Measurements from ENCODE around the gene HLA-DOA.
A peak's percentile ranks its signal among the peaks of the same experiment; 100 is the strongest.

HLA-DOA gene

DNA sequence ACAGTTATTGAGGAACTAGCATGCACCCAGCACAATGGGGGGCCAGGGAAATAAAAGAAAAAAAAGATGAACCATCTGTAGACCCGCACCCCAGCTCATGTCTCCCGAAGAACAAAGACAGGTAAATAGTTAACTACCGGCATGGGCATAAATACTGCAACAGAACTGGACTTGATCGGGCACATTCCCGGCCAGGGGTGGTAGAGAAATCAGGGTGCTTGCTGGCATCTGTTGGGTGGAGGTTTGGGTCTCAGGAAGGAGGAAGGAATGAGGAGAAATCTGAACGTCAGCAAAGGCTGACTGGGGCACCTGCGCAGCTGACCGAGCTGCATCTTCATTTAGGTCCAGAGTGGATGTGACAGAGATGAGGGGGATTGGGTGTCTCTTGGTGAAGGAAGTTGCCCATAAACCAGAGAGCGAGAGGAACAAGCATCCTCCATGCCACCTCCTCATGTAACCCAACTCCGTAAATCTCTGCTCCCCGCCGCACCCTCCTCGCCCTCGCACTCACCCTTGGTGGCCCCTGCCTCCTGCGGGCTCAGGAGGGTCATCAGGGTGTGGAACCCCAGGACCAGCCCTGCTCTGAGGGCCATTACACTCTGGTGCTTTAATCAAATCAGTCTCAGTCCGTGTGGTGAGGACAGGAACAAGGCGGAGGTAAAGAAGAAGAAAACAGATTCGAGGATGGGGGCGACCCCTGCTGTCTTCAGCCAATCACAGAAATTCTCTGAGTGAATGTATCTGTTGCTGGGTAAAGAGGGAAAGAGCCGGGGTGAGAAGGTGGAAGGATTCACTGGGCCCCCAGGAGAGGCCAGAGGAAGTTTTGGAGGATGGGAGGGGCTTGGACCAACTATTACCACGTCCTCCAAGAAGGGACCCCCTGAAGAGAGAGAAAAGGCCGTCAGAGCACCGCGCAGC is at the start of gene HLA-DOA:
TSS of gene HLA-DOA (minus strand) at position 648 of the 918 bp plus-strand sequence.
- DNase-seq, result peak; percentile 37

DNA sequence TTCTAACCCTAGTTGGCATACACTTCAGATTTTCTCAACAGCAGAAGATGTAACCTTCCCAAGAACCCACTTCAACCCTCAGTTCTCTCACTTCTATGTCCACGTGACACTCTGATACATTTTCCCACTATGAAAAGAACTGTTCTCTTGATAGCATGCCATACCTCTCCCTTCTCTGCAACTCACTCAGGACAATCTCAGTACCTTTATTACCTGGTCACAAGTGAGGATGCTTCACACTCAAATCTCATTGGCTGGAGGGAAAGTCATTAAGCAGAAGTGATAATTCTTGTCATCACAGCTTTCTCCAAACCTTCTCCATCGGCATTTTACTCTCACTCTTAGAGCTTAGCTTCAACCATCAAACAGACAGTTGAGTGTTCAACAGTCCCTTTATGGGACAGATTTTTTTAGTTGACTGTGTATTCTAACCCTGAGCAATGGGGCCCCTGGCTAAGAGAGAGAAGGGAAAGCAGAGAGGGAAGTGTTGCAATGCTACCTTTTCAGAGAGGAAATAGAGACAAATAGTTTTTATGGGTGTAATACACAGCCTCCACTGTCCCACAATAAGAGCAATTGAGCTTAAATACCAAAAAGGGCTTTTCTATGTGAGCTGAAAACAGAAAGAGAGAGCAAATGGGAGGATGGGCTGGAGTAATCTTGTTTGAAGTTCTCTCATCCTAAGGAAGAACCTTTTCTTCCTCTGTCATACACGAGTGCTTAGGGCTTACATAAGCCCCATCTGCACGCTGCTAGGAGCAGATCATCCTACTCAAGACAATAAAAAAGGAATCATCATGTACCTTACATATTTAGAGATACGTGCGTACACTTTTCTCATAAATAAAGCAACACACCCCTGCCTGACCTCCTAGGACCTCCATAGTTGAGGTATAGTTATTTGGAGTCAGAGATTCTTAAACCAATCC is 48.1 kb upstream of the HLA-DOA start:
- DNase-seq, result no peak

DNA sequence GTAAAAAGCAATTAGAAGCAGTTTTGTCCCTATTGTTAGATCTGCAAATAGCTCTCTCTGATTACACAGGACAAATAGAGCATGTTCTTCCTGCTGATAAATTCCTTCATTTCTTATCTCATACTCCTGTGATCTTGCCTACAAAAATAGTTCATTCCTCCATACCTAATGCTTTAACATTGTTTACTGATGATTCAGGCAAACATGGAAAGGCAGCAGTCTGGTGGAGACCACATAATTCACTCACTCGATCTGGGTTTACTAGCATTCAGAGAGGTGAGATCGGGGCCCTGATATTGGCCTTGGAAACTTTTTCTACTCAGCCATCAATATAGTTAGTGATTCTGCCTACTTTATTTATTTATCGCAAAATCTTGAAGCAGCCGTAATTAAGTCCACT is 43.8 kb upstream of the HLA-DOA start:
- DNase-seq, result no peak

DNA sequence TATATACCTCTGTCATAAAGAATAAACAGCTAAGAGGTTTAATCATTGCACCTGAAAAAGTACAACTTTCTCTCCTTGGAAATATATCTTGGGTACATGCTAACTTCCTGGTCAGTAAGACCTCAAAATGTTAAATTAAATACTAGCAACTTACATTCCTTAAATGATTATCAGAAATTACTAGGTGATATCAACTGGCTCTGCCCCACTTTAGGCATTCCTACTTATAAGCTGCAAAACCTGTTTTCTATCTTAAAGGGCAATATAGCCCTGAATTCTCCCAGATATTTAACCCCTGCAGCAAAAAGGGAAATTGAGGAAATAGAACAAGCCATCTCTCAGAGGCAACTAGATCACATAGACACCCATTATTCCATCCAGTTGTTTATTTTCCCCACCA is 43.2 kb upstream of the HLA-DOA start:
- DNase-seq, result no peak

GRCh38 chr6:33050014-33050810 is 40.8 kb upstream of the HLA-DOA start:
- DNase-seq, result no peak

- no peak for DNase-seq
Observed at GRCh38 chr6:33049323-33050013, 40.1 kb upstream of the HLA-DOA start.

DNA sequence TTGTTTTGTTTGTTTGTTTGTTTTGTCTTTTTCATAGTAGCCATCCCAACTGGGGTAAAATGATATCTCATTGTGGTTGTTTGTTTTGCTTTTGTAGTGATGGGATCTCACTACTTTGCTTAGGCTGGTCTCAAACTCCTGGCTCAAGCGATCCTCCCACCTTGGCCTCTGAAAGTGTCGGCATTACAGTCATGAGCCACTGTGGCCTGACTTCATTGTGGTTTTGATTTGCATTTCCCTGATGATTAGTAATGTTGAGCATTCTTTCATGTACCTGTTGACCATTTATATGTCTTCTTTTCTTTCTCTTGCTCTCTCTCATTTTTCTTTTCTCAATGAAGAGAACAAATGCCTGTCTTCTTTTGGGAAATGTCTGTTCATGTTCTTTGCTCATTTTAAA is 30.8 kb upstream of the HLA-DOA start:
- DNase-seq, result no peak

GRCh38 chr6:33036535-33036934 is 27.1 kb upstream of the HLA-DOA start:
- no peak for DNase-seq

- no peak for DNase-seq
Observed at GRCh38 chr6:33034554-33034953, 25.2 kb upstream of the HLA-DOA start.

GRCh38 chr6:33030245-33030644 is 20.9 kb upstream of the HLA-DOA start:
- DNase-seq, result no peak

- DNase-seq, result no peak
Observed at GRCh38 chr6:33029328-33030184, 20.2 kb upstream of the HLA-DOA start.

DNA sequence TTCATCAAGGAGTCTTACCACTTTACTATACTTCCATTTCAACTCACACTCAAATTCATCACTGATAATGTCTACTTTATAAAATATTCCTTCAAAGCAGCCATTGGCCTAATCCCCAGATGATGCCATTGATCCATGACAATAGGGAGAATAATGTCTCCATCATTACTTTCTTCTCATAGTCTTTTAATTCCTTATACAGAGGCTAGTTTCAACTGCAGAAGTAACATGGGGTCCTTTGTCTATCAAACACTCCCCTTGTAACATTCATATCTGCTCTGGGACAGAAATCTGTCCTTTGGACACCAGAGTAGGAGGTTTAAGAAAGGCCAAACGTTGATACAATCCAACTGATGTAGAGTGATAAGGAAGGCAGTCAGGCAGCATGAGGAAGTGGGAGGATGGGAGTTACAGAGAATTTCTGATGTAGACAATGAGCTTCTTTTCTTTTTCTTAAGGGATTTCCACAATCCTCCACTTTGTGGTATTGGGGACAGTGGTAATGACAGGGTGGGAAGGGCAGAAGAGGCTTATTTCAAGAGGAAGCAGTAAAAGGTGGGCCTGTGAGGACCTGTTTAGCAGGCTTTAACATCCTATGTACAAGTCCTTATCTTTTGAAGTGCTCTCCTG is 18.9 kb upstream of the HLA-DOA start:
- DNase-seq, result no peak

DNA sequence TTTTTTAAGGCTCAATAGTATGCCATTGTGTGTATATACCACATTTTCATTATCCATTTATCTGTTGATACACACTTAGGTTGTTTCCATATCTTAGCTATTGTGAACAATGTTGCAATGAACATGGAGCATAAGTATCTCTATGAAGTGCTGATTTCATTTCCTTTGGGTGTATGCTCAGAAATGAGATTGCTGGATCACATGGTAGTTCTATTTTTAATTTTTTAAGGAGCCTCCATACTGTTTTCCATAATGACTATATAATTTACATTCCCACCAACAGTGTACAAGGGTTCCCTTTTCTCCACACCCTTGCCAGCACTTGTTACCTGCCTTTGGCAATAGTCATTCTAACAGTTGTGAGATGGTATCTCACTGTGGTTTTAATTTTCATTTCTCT is 15.1 kb upstream of the HLA-DOA start:
- no peak for DNase-seq

- DNase-seq, result no peak
Observed at GRCh38 chr6:33023536-33023935, 14.1 kb upstream of the HLA-DOA start.

DNA sequence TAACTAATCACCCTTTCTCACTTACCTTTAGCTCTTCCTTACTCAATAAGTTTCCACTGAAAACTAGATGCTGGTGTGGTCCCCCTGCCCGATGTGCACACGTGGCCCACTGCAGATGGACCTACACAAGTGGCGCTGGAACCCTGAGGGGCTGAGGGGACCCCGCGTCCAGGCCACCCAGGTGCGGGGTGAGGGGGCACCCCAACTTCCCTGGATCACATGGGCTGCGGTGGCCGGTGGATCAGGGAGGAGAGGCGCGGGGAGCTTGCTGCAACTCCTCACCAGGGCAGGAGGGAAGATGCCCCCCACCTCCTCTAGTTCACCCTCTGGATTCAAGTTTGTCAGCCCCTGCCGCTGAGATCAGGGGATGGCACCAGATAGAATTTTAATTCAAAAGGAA is 12.5 kb upstream of the HLA-DOA start:
- no peak for DNase-seq

DNA sequence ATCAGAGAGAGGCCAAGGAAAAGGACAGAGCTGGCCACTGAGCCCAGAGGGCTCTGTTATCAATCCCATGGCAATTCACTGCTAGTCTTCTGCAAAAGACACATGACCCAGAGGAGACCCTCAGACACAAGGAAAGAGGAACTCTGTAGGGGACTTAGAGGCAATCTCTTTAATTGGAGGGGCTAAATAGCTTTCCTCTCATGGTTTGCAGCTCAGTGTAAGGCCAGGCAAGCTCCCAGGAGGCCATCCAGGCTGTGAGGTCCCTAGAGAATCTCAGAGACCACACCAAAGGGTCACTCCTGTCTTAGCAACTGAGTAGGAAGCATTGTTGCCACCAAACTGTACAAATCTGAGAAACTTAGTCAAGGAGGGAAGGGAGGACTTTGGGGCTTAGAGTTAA is 10.0 kb upstream of the HLA-DOA start:
- DNase-seq, result no peak

GRCh38 chr6:33018904-33019303 is 9.5 kb upstream of the HLA-DOA start:
- DNase-seq, result peak; percentile 49

DNA sequence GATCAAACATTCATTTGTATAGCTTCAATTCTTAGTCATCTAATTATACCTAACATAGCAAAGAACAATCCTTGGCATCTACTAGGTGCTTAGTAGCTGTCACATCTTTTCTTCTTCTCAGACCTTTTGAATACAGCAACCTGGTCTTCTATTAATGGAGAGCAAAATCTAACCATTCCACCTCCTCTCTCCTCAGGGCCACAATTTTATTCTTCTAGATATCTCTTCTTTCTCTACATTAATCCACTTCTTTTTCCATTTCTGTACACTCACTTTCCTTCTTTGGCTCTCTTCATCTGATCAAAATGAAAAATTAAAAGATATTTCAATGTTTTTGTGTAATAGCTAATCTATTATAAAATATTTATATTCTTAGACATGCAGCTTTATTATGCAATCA is 9.0 kb upstream of the HLA-DOA start:
- no peak for DNase-seq

DNA sequence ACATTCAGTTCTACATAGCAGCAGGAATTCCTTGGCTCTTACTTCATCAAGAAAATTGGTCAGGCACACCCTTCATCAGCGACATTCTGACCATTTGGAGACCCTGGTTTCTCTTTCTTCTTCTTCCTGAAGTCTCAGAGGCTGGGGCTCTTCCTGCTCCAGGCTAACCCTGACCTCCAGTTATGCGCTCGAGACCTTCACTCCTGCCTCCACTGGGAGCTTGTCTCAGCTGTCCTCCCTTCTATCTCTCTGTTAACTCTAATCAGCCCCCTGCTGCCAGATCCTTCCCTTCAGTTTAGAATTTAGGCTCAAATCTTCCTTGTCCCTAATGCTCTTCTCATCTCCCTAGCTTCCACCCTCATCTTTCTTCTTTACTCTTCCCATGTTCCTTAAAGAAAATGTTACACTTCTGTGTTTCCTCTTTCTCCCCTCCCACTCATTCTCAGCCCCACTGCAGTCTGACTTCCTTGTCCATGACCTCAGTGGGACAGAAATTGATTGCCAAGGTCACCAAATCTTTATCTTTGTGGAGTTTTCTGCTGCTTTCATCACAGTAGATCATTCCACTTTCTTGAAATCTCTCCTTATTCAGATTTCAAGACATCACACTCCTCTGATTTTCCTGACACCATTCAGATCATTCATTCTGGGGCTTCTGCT is 8.4 kb upstream of the HLA-DOA start:
- DNase-seq, result no peak

GRCh38 chr6:33017018-33017417 is 7.6 kb upstream of the HLA-DOA start:
- no peak for DNase-seq

All from stimulated activated CD4-positive, alpha-beta T cell treated with anti-CD3 and anti-CD28 coated beads, Interleukin-4, amount 100 ng/mL, for 24 hours (primary cell).